AG08396 (cell line): ENCODE results near the gene MAPKBP1.
"Not testable (repeated sequence)": the region's sequence is repeated elsewhere in the genome, so short reads cannot be mapped to it uniquely, and the experiment has no call there.

Experiments
- DNase-seq: peaks from one replicate; pipeline ENCODE4 v3.0.0; 2012; ENCODE audit warnings: low spot score, mixed read lengths

The MAPKBP1 gene

GRCh38 chr15:41774062-41774881 is at the start of gene MAPKBP1:
MAPKBP1 (plus strand) TSS chr15:41774484; CDS start chr15:41775276, 792 bp downstream.
- DNase-seq: peak; percentile 95

GRCh38 chr15:41727143-41727542 is 47.1 kb upstream of the MAPKBP1 start:
- DNase-seq: no peak

GRCh38 chr15:41728061-41728460 is 46.2 kb upstream of the MAPKBP1 start:
- DNase-seq: not testable (repeated sequence)

GRCh38 chr15:41730543-41730942 is 43.7 kb upstream of the MAPKBP1 start:
- no peak for DNase-seq

- DNase-seq: no peak
These were observed 41.8 kb upstream of the MAPKBP1 start for GRCh38 chr15:41732483-41732882.

GRCh38 chr15:41734079-41734478 is 40.2 kb upstream of the MAPKBP1 start:
- no peak for DNase-seq

- DNase-seq: no peak
These were observed 39.2 kb upstream of the MAPKBP1 start for GRCh38 chr15:41735046-41735445.

- DNase-seq: not testable (repeated sequence)
These were observed 38.8 kb upstream of the MAPKBP1 start for GRCh38 chr15:41735492-41735891.

- no peak for DNase-seq
These were observed 27.5 kb upstream of the MAPKBP1 start for GRCh38 chr15:41746802-41747201.

GRCh38 chr15:41756198-41756597 is 18.1 kb upstream of the MAPKBP1 start:
- DNase-seq: no peak

- DNase-seq: peak; percentile 75
These were observed 1.5 kb upstream of the MAPKBP1 start for GRCh38 chr15:41772720-41773331.

- no peak for DNase-seq
These were observed 954 bp upstream of the MAPKBP1 start for GRCh38 chr15:41773332-41773728.

- no peak for DNase-seq
These were observed 589 bp upstream of the MAPKBP1 start for GRCh38 chr15:41773729-41774061.

GRCh38 chr15:41774882-41775417 is 666 bp downstream of the MAPKBP1 start:
- no peak for DNase-seq

GRCh38 chr15:41775651-41776050 is 1.4 kb downstream of the MAPKBP1 start:
- DNase-seq: no peak

- no peak for DNase-seq
These were observed 3.2 kb downstream of the MAPKBP1 start for GRCh38 chr15:41777421-41777973.

GRCh38 chr15:41778521-41778920 is 4.2 kb downstream of the MAPKBP1 start:
- DNase-seq: no peak

- no peak for DNase-seq
These were observed 5.4 kb downstream of the MAPKBP1 start for GRCh38 chr15:41779662-41780157.

GRCh38 chr15:41780266-41780665 is 6.0 kb downstream of the MAPKBP1 start:
- DNase-seq: no peak

- DNase-seq: no peak
These were observed 6.4 kb downstream of the MAPKBP1 start for GRCh38 chr15:41780727-41781126.

- DNase-seq: no peak
These were observed 8.3 kb downstream of the MAPKBP1 start for GRCh38 chr15:41782371-41783282.

- DNase-seq: no peak
These were observed 9.0 kb downstream of the MAPKBP1 start for GRCh38 chr15:41783296-41783695.
